Astrocyte (in vitro differentiated cells and primary cell): Measurements from ENCODE around the gene DUOXA1. TPM values are rescaled to one million over a fixed set of nuclear protein-coding genes. Genes with fewer than 3 reads are reported as not detected.

ENCODE experiments used
- DNase-seq: peaks from one replicate; pipeline ENCODE4 v3.0.0-alpha.2; 2010; ENCODE audit warnings: low read depth
- FAIRE-seq: peaks from 2 replicates; lab custom pipeline; 2011; peaks lifted over from hg19 to GRCh38; lab: Jason Lieb, UNC
- H2AFZ ChIP-seq: 2 replicates; pipeline ENCODE4 v1.6.0; 2012; ENCODE audit warnings: low read depth, low read length, inconsistent platforms
- H3K27ac ChIP-seq: 2 replicates; pipeline ENCODE4 v1.5.1; 2011; ENCODE audit warnings: low read depth, low read length, inconsistent platforms
- H3K27me3 ChIP-seq: 2 replicates; pipeline ENCODE4 v1.6.0; 2011; ENCODE audit warnings: low read length, inconsistent platforms; ENCODE audit not compliant: insufficient read depth
- H3K36me3 ChIP-seq: 2 replicates; pipeline ENCODE4 v1.5.1; 2011; ENCODE audit warnings: low read length, inconsistent platforms; ENCODE audit not compliant: insufficient read depth
- H3K4me1 ChIP-seq: 2 replicates; pipeline ENCODE4 v1.5.1; 2011; ENCODE audit warnings: low read length, inconsistent platforms; ENCODE audit not compliant: insufficient read depth
- H3K4me2 ChIP-seq: 2 replicates; pipeline ENCODE4 v1.6.0; 2012; ENCODE audit warnings: low read length, inconsistent platforms
- H3K4me3 ChIP-seq: 2 replicates; pipeline ENCODE4 v1.5.1; 2011; ENCODE audit warnings: low read depth, mild to moderate bottlenecking, low read length, inconsistent platforms; ENCODE audit not compliant: insufficient read depth
- H3K79me2 ChIP-seq: 2 replicates; pipeline ENCODE4 v1.6.0; 2012; ENCODE audit warnings: mild to moderate bottlenecking, low read length, inconsistent platforms; ENCODE audit not compliant: insufficient read depth
- H3K9ac ChIP-seq: 2 replicates; pipeline ENCODE4 v1.6.0; 2012; ENCODE audit warnings: mild to moderate bottlenecking, low read length, inconsistent platforms
- H3K9me3 ChIP-seq: 2 replicates; pipeline ENCODE4 v1.5.1; 2012; ENCODE audit warnings: low read depth, mild to moderate bottlenecking, low read length, inconsistent platforms; ENCODE audit not compliant: insufficient read depth
- H4K20me1 ChIP-seq: 2 replicates; pipeline ENCODE4 v1.6.0; 2012; ENCODE audit warnings: low read length, inconsistent platforms; ENCODE audit not compliant: insufficient read depth
- H3K27ac Mint-ChIP-seq: one replicate; pipeline ENCODE4 v1.8.0; 2021; ENCODE audit warnings: mild to moderate bottlenecking, mixed read lengths; ENCODE audit not compliant: unreplicated experiment
- H3K27me3 Mint-ChIP-seq: one replicate; pipeline ENCODE4 v1.8.0; 2021; ENCODE audit warnings: low read depth, mixed read lengths; ENCODE audit not compliant: unreplicated experiment
- H3K36me3 Mint-ChIP-seq: one replicate; pipeline ENCODE4 v1.8.0; 2021; ENCODE audit warnings: low read depth, mixed read lengths; ENCODE audit not compliant: unreplicated experiment
- H3K4me1 Mint-ChIP-seq: one replicate; pipeline ENCODE4 v1.8.0; 2021; ENCODE audit warnings: low read depth, mixed read lengths; ENCODE audit not compliant: unreplicated experiment
- H3K4me3 Mint-ChIP-seq: one replicate; pipeline ENCODE4 v1.8.0; 2021; ENCODE audit warnings: mild to moderate bottlenecking, moderate library complexity, mixed read lengths; ENCODE audit not compliant: unreplicated experiment
- H3K9me3 Mint-ChIP-seq: one replicate; pipeline ENCODE4 v1.8.0; 2021; ENCODE audit warnings: mild to moderate bottlenecking, mixed read lengths; ENCODE audit not compliant: unreplicated experiment
- CTCF ChIP-seq: IDR thresholded peaks from 2 replicates; pipeline ENCODE4 v1.5.1; 2011; ENCODE audit warnings: low read depth, mild to moderate bottlenecking, inconsistent platforms, low read length, moderate library complexity; ENCODE audit not compliant: insufficient read depth
- EZH2 ChIP-seq: IDR thresholded peaks from 2 replicates; pipeline ENCODE4 v1.6.1; 2012; ENCODE audit warnings: mild to moderate bottlenecking, low read length, inconsistent platforms; ENCODE audit not compliant: insufficient read depth
- total RNA-seq: library from RNA; stranded (reverse); gene quantifications from 2 replicates; pipeline ENCODE4 v1.2.1, GENCODE V29; 2021

DUOXA1 gene
- total RNA-seq, 1 donor from 2014 or later: 0.66 TPM

GRCh38 chr15:45101749-45102148 lies 27.9 kb downstream of the DUOXA1 start:
- Histone ChIP-seq H3K27me3 (peaks cover 9% of the 10 kb centered on the region), H3K79me2 (no peaks in the 10 kb centered on the region), H3K36me3 (no peaks in the 10 kb centered on the region), H4K20me1 (no peaks in the 10 kb centered on the region), H3K9ac (no peak overlapping the region), H3K9me3 (no peaks in the 10 kb centered on the region), H3K4me2 (no peak overlapping the region), H3K27ac (no peak overlapping the region), H3K4me1 (no peaks in the 10 kb centered on the region), H3K4me3 (no peak overlapping the region), H2AFZ (no peak overlapping the region)
- Mint-ChIP-seq H3K9me3 (peaks cover 2% of the 10 kb centered on the region), H3K4me1 (no peaks in the 10 kb centered on the region), H3K4me3 (no peak overlapping the region), H3K27me3 (peaks cover 69% of the 10 kb centered on the region), H3K36me3 (no peaks in the 10 kb centered on the region), H3K27ac (no peak overlapping the region)
- no peak for TF ChIP-seq EZH2
- no peak for TF ChIP-seq CTCF
- DNase-seq (no peak), FAIRE-seq (no peak)

- no peaks in the 10 kb centered on the region for H4K20me1 ChIP-seq
- no peak for FAIRE-seq
- H3K27me3 ChIP-seq: peaks cover 9% of the 10 kb centered on the region
- DNase-seq: no peak
- no peaks in the 10 kb centered on the region for H3K9me3 ChIP-seq
- no peak overlapping the region for H2AFZ ChIP-seq
- H3K79me2 ChIP-seq: no peaks in the 10 kb centered on the region
- no peak overlapping the region for H3K4me3 ChIP-seq
- H3K9me3 Mint-ChIP-seq: peaks cover 3% of the 10 kb centered on the region
- TF ChIP-seq EZH2 (no peak), CTCF (no peak)
- no peak overlapping the region for H3K4me2 ChIP-seq
- no peak overlapping the region for H3K9ac ChIP-seq
- H3K36me3 ChIP-seq: no peaks in the 10 kb centered on the region
- H3K4me1 ChIP-seq: no peaks in the 10 kb centered on the region
- H3K4me3 Mint-ChIP-seq: no peak overlapping the region
- no peak overlapping the region for H3K27ac ChIP-seq
- no peaks in the 10 kb centered on the region for H3K4me1 Mint-ChIP-seq
- H3K27me3 Mint-ChIP-seq: peaks cover 69% of the 10 kb centered on the region
- H3K27ac Mint-ChIP-seq: no peak overlapping the region
- no peaks in the 10 kb centered on the region for H3K36me3 Mint-ChIP-seq
These were observed 28.6 kb downstream of the DUOXA1 start for GRCh38 chr15:45100884-45101625.

GRCh38 chr15:45099549-45100165 lies 30.0 kb downstream of the DUOXA1 start:
- peaks cover 63% of the 10 kb centered on the region for H3K27me3 Mint-ChIP-seq
- no peaks in the 10 kb centered on the region for H3K36me3 Mint-ChIP-seq
- H3K9ac ChIP-seq: no peak overlapping the region
- FAIRE-seq (no peak), DNase-seq (no peak)
- H4K20me1 ChIP-seq: no peaks in the 10 kb centered on the region
- no peak overlapping the region for H2AFZ ChIP-seq
- no peaks in the 10 kb centered on the region for H3K36me3 ChIP-seq
- no peak overlapping the region for H3K4me2 ChIP-seq
- no peaks in the 10 kb centered on the region for H3K4me1 Mint-ChIP-seq
- no peaks in the 10 kb centered on the region for H3K9me3 ChIP-seq
- no peak overlapping the region for H3K27ac ChIP-seq
- H3K79me2 ChIP-seq: no peaks in the 10 kb centered on the region
- peaks cover 6% of the 10 kb centered on the region for H3K27me3 ChIP-seq
- no peak for TF ChIP-seq CTCF
- no peak for TF ChIP-seq EZH2
- no peak overlapping the region for H3K4me3 Mint-ChIP-seq
- no peak overlapping the region for H3K4me3 ChIP-seq
- H3K9me3 Mint-ChIP-seq: peaks cover 5% of the 10 kb centered on the region
- H3K4me1 ChIP-seq: no peaks in the 10 kb centered on the region
- H3K27ac Mint-ChIP-seq: no peak overlapping the region
